GM19468 (cell line): Measurements from ENCODE around the gene PGD.
"Not testable (repeated sequence)": the region's sequence is repeated elsewhere in the genome, so short reads cannot be mapped to it uniquely, and the experiment has no call there.

Experiments used
- ATAC-seq: cut with Tn5 transposase; IDR thresholded peaks from one replicate; pipeline ENCODE4 v1.9.1; 2021; ENCODE audit warnings: mild to moderate bottlenecking, moderate library complexity, moderate number of reproducible peaks; ENCODE audit not compliant: unreplicated experiment; ENCODE audit errors: extremely low read depth

Gene PGD

GRCh38 chr1:10398734-10399443, at the start of gene PGD:
PGD (plus strand) TSS chr1:10399064; CDS start chr1:10399118, 54 bp downstream.
- peak; percentile 88 for ATAC-seq

GRCh38 chr1:10353282-10353681, 45.6 kb upstream of the PGD start:
- no peak for ATAC-seq

GRCh38 chr1:10353693-10354092, 45.2 kb upstream of the PGD start:
- no peak for ATAC-seq

GRCh38 chr1:10360045-10360444, 38.8 kb upstream of the PGD start:
- no peak for ATAC-seq

- no peak for ATAC-seq
Observed at GRCh38 chr1:10361515-10361914, 37.3 kb upstream of the PGD start.

- ATAC-seq, result no peak
Observed at GRCh38 chr1:10368194-10368593, 30.7 kb upstream of the PGD start.

GRCh38 chr1:10374442-10374860, 24.4 kb upstream of the PGD start:
- no peak for ATAC-seq

- ATAC-seq, result not testable (repeated sequence)
Observed at GRCh38 chr1:10377365-10378029, 21.4 kb upstream of the PGD start.

GRCh38 chr1:10378081-10378841, 20.6 kb upstream of the PGD start:
- no peak for ATAC-seq

GRCh38 chr1:10379101-10379620, 19.7 kb upstream of the PGD start:
- no peak for ATAC-seq

GRCh38 chr1:10379676-10380075, 19.2 kb upstream of the PGD start:
- ATAC-seq, result no peak

GRCh38 chr1:10380594-10381275, 18.1 kb upstream of the PGD start:
- no peak for ATAC-seq

- no peak for ATAC-seq
Observed at GRCh38 chr1:10383630-10384029, 15.2 kb upstream of the PGD start.

GRCh38 chr1:10384219-10384618, 14.6 kb upstream of the PGD start:
- no peak for ATAC-seq

- ATAC-seq, result no peak
Observed at GRCh38 chr1:10386761-10387676, 11.8 kb upstream of the PGD start.

GRCh38 chr1:10387677-10388386, 11.0 kb upstream of the PGD start:
- ATAC-seq, result no peak

- no peak for ATAC-seq
Observed at GRCh38 chr1:10388387-10388715, 10.5 kb upstream of the PGD start.

- ATAC-seq, result no peak
Observed at GRCh38 chr1:10389271-10389973, 9.4 kb upstream of the PGD start.
